A673 (cell line): ENCODE results near the gene INTS13.

Source experiments
- EZH2 ChIP-seq: fragments of 200-600 bp; sonication (generic); IDR thresholded peaks from 2 replicates; pipeline ENCODE4 v1.6.1; 2017; ENCODE audit warnings: borderline replicate concordance, low read depth, mild to moderate bottlenecking, mixed read lengths, antibody characterized with exemption, low read length; ENCODE audit not compliant: poor library complexity, severe bottlenecking
- TF ChIP-seq, protein P1 (sequence below): fragments of 300-800, 200-600 bp; sonication (generic); conservative IDR thresholded peaks from 2 replicates; pipeline ENCODE4 v1.5.1; 2017; ENCODE audit warnings: low read depth, mild to moderate bottlenecking, antibody characterized with exemption, low read length, moderate library complexity, mixed read lengths

DNA sequence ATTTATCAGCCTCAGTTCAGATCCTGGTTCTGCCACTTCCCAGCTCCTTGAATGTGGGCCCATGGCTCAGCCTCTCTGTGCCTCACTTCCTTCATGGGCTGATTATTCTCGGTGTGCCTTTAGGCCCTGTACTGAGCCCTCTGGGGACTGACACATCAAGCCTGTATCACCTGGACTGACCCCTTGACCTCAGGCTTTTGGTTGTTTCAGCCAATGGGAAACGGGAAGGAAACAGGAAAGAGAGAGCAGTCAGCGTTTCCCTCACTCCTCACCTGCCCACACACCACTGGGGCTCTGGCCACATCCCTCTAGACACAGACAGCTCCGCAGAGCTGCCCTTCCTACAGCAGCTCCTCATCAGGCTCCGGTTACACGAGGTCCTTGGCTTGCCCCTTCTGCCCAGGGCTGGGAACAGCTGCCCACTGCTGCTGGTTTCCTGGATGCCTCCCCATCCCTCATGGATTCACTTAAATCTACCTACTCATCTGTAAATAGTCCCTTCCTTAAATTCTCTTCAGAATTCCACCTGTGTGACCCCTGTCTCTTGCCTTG lies 67.8 kb downstream of the INTS13 start:
- TF ChIP-seq EZH2, result no peak
- TF ChIP-seq, protein P1, sequence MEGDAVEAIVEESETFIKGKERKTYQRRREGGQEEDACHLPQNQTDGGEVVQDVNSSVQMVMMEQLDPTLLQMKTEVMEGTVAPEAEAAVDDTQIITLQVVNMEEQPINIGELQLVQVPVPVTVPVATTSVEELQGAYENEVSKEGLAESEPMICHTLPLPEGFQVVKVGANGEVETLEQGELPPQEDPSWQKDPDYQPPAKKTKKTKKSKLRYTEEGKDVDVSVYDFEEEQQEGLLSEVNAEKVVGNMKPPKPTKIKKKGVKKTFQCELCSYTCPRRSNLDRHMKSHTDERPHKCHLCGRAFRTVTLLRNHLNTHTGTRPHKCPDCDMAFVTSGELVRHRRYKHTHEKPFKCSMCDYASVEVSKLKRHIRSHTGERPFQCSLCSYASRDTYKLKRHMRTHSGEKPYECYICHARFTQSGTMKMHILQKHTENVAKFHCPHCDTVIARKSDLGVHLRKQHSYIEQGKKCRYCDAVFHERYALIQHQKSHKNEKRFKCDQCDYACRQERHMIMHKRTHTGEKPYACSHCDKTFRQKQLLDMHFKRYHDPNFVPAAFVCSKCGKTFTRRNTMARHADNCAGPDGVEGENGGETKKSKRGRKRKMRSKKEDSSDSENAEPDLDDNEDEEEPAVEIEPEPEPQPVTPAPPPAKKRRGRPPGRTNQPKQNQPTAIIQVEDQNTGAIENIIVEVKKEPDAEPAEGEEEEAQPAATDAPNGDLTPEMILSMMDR, result no peak
